H1 (cell line): Measurements from ENCODE around the gene CCT6B. TPM values are rescaled to one million over a fixed set of nuclear protein-coding genes. Genes with fewer than 3 reads are reported as not detected.

Experiments used
- ATF3 ChIP-seq: IDR thresholded peaks from 2 replicates; pipeline ENCODE4 v1.6.1; 2011; ENCODE audit warnings: low read depth, mild to moderate bottlenecking, low read length; ENCODE audit not compliant: insufficient read depth
- CREB1 ChIP-seq: IDR thresholded peaks from 2 replicates; pipeline ENCODE4 v1.6.1; 2012; ENCODE audit warnings: inconsistent platforms
- E2F6 ChIP-seq: IDR thresholded peaks from 2 replicates; pipeline ENCODE4 v1.6.1; 2012; ENCODE audit warnings: inconsistent platforms
- FOSL1 ChIP-seq: IDR thresholded peaks from 2 replicates; pipeline ENCODE4 v1.6.1; 2011; ENCODE audit warnings: mild to moderate bottlenecking, low read depth, low read length, moderate library complexity; ENCODE audit not compliant: insufficient read depth
- KDM4A ChIP-seq: IDR thresholded peaks from one replicate; pipeline ENCODE4 v1.7.1; 2012; ENCODE audit warnings: low read depth, mild to moderate bottlenecking, moderate library complexity, low read length, inconsistent platforms; ENCODE audit not compliant: severe bottlenecking
- NRF1 ChIP-seq: IDR thresholded peaks from 2 replicates; pipeline ENCODE4 v1.6.1; 2011; ENCODE audit warnings: mild to moderate bottlenecking, low read depth, low read length, improper control_type of control experiment
- SIN3A ChIP-seq, 2 experiments: IDR thresholded peaks in 1 of 2; conservative IDR thresholded peaks in 1 of 2; 2 replicates each; pipeline ENCODE4 v1.6.1; 2011 to 2012; ENCODE audit warnings: low read length in 2 of 2, improper control_type of control experiment in 1 of 2, low read depth in 1 of 2, mild to moderate bottlenecking in 1 of 2
- SIX5 ChIP-seq: IDR thresholded peaks from 2 replicates; pipeline ENCODE4 v1.6.1; 2011; ENCODE audit warnings: mild to moderate bottlenecking, low read depth, low read length
- SP1 ChIP-seq: IDR thresholded peaks from 2 replicates; pipeline ENCODE4 v1.6.1; 2011; ENCODE audit warnings: low read depth, low read length
- SP4 ChIP-seq: IDR thresholded peaks from 2 replicates; pipeline ENCODE4 v1.6.1; 2012; ENCODE audit warnings: low read length, inconsistent platforms
- TAF7 ChIP-seq: optimal IDR thresholded peaks from 2 replicates; pipeline ENCODE3; 2011; ENCODE audit warnings: low read depth, mild to moderate bottlenecking, inconsistent platforms, low read length, moderate library complexity, borderline replicate concordance
- USF2 ChIP-seq: IDR thresholded peaks from 2 replicates; pipeline ENCODE4 v1.6.1; 2011; ENCODE audit warnings: low read length, improper control_type of control experiment
- polyA plus RNA-seq, 7 experiments: library from polyadenylated mRNA; depleted of rRNA in 3 of 7; stranded (reverse) in 5 of 7; unstranded in 2 of 7; fragments of >200 nt in 5 of 7; fragments of 200-250 nt in 2 of 7; gene quantifications; 1 replicate in 5 of 7; 2 replicates in 1 of 7; 4 replicates in 1 of 7; pipeline versions ENCODE4 v1.2.1 to v1.2.3, GENCODE V29; 2011 to 2013; ENCODE audit warnings: missing spikeins in 2 of 7, mixed read lengths in 2 of 7
- total RNA-seq: library from RNA; stranded (reverse); fragmentation: NEBNext Ultra II Directional; extraction: Animal tissue kit (Norgen Biotek cat#: 25700); gene quantifications from 2 replicates; pipeline ENCODE4 v1.2.1, GENCODE V29; 2021

CCT6B gene
- total and polyA plus RNA-seq, 2 of the 8 experiments (the other 6 are each of a cell fraction or from before 2014, with no cell fraction given) = 0.67 to 1.3 TPM

- TF ChIP-seq KDM4A (no peak), TAF7 (peak; percentile 59), ATF3 (peak; percentile 59; the same call in 1 of the 2 replicates), FOSL1 (peak; percentile 57; the same call in 1 of the 2 replicates), SP4 (no peak), E2F6 (peak; percentile 84), SIN3A (conservative IDR thresholded peaks at IDR 0.05 in 1 of 2, IDR thresholded peaks at IDR 0.05 in 1 of 2; ENCODE audit: low read depth in 1 of 2, low read length in 2 of 2) (peak; percentile 75 to 77; a peak in 2 of 4 replicates), USF2 (peak; percentile 81), CREB1 (peak; percentile 42; the same call in 1 of the 2 replicates), SP1 (peak; percentile 67), NRF1 (peak; percentile 86), SIX5 (no peak)
Observed at GRCh38 chr17:34980353-34980680, 19.1 kb upstream of the CCT6B start, which contains the start of gene LIG3 (continued).
